CD8-positive, alpha-beta memory T cell (primary cell): Measurements from ENCODE around the gene STK33. TPM values are rescaled to one million over a fixed set of nuclear protein-coding genes. Genes with fewer than 3 reads are reported as not detected.

Experiments
- CTCF ChIA-PET: fragments of 350-600 bp; sonication (Branson Sonifier 250); formaldehyde crosslinking; loops from one replicate; lab custom pipeline; 2021; ENCODE audit warnings: antibody characterized with exemption; lab: Charles Lee
- POLR2A ChIA-PET: fragments of 350-600 bp; sonication (Branson Sonifier 250); formaldehyde crosslinking; loops from one replicate; lab custom pipeline; 2021; ENCODE audit warnings: antibody characterized with exemption; lab: Charles Lee
- DNase-seq, 5 donors: peaks; one replicate each; pipeline versions ENCODE4 v3.0.0 to v3.0.0-alpha.2; 2020 to 2022; ENCODE audit warnings: mixed read lengths in 1 of 5
- H3K27ac ChIP-seq: one replicate; pipeline ENCODE4 v1.7.0; 2013; ENCODE audit warnings: low read depth, mild to moderate bottlenecking, low read length, moderate library complexity
- H3K27me3 ChIP-seq: 2 replicates; pipeline ENCODE4 v1.7.0; 2013; ENCODE audit warnings: low read length, mild to moderate bottlenecking; ENCODE audit not compliant: insufficient read depth, poor library complexity, severe bottlenecking
- H3K36me3 ChIP-seq: 2 replicates; pipeline ENCODE4 v1.7.0; 2013; ENCODE audit warnings: mild to moderate bottlenecking, low read length, moderate library complexity; ENCODE audit not compliant: insufficient read depth
- H3K4me1 ChIP-seq: 2 replicates; pipeline ENCODE4 v1.7.0; 2013; ENCODE audit warnings: mild to moderate bottlenecking, low read length, moderate library complexity; ENCODE audit not compliant: insufficient read depth
- H3K4me3 ChIP-seq: 2 replicates; pipeline ENCODE4 v1.7.0; 2013; ENCODE audit warnings: mild to moderate bottlenecking, low read length
- H3K9me3 ChIP-seq: 2 replicates; pipeline ENCODE4 v1.7.0; 2013; ENCODE audit warnings: mild to moderate bottlenecking, low read length
- H3K27ac Mint-ChIP-seq, 8 donors: one replicate each; pipeline ENCODE4 v1.8.0; 2020 to 2021; ENCODE audit warnings: mixed read lengths in 8 of 8, mild to moderate bottlenecking in 6 of 8, inconsistent platforms in 3 of 8, moderate library complexity in 3 of 8
- H3K27me3 Mint-ChIP-seq, 2 donors: one replicate each; pipeline ENCODE4 v1.8.0; 2020 to 2021; ENCODE audit warnings: mixed read lengths in 2 of 2, mild to moderate bottlenecking in 1 of 2, moderate library complexity in 1 of 2
- H3K36me3 Mint-ChIP-seq, 3 donors: one replicate each; pipeline ENCODE4 v1.8.0; 2020 to 2021; ENCODE audit warnings: mixed read lengths in 3 of 3, inconsistent platforms in 1 of 3, mild to moderate bottlenecking in 1 of 3
- H3K4me1 Mint-ChIP-seq, 3 donors: one replicate each; pipeline ENCODE4 v1.8.0; 2020 to 2021; ENCODE audit warnings: mixed read lengths in 3 of 3, inconsistent platforms in 1 of 3, mild to moderate bottlenecking in 1 of 3
- H3K4me3 Mint-ChIP-seq, 7 donors: one replicate each; pipeline ENCODE4 v1.8.0; 2020 to 2021; ENCODE audit warnings: mixed read lengths in 7 of 7, mild to moderate bottlenecking in 6 of 7, moderate library complexity in 4 of 7, inconsistent platforms in 2 of 7
- H3K9me3 Mint-ChIP-seq, 5 donors: one replicate each; pipeline ENCODE4 v1.8.0; 2020 to 2022; ENCODE audit warnings: mixed read lengths in 5 of 5, mild to moderate bottlenecking in 3 of 5, moderate library complexity in 2 of 5, inconsistent platforms in 1 of 5
- polyA plus RNA-seq: library from polyadenylated mRNA; unstranded; fragments of 300-500 nt; fragmentation: Illumina TruSeq; gene quantifications from one replicate; pipeline ENCODE4 v1.2.3, GENCODE V29; 2021
- total RNA-seq, 2 experiments: library from RNA; stranded (reverse); gene quantifications; one replicate each; pipeline ENCODE4 v1.2.3, GENCODE V29; 2021

STK33 gene
- total and polyA plus RNA-seq, 3 experiments from 2014 or later: 1.5 to 3.4 (median 2.5) TPM

DNA sequence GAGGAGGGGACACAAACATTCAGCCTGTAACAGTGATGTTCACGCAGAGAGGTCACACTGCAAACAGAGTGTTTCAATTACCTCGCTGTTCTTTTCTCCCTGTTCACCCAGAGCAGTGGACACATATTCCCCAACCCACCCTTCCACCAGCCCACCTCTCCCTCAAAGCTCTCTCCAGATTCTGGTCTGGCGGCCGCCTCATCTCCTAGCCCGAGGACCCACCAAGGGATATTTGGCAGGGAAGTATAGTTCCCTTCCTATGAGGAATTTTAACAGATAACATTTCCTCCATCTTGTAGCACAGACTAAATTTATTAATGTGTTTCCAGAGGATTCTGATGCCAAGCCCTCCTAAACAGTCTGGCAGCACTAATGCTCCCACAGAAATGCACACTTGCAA, 219.3 kb downstream of the STK33 start:
- no peak overlapping the region for H3K4me3 ChIP-seq
- H3K4me3 Mint-ChIP-seq: no peak overlapping the region
- H3K4me1 ChIP-seq: no peaks in the 10 kb centered on the region
- DNase-seq: no peak
- ChIA-PET POLR2A (no interaction called here), CTCF (no interaction called here)
- no peaks in the 10 kb centered on the region for H3K9me3 ChIP-seq
- no peak overlapping the region for H3K27ac ChIP-seq
- H3K36me3 ChIP-seq: no peaks in the 10 kb centered on the region
- no peaks in the 10 kb centered on the region for H3K36me3 Mint-ChIP-seq
- H3K27me3 ChIP-seq: no peaks in the 10 kb centered on the region
- H3K27ac Mint-ChIP-seq: no peak overlapping the region
- peaks cover 6 to 8% of the 10 kb centered on the region in 2 donors for H3K27me3 Mint-ChIP-seq
- H3K4me1 Mint-ChIP-seq: no peaks in the 10 kb centered on the region
- H3K9me3 Mint-ChIP-seq: peaks cover 0 to 1% (median 0%) of the 10 kb centered on the region in 5 donors

DNA sequence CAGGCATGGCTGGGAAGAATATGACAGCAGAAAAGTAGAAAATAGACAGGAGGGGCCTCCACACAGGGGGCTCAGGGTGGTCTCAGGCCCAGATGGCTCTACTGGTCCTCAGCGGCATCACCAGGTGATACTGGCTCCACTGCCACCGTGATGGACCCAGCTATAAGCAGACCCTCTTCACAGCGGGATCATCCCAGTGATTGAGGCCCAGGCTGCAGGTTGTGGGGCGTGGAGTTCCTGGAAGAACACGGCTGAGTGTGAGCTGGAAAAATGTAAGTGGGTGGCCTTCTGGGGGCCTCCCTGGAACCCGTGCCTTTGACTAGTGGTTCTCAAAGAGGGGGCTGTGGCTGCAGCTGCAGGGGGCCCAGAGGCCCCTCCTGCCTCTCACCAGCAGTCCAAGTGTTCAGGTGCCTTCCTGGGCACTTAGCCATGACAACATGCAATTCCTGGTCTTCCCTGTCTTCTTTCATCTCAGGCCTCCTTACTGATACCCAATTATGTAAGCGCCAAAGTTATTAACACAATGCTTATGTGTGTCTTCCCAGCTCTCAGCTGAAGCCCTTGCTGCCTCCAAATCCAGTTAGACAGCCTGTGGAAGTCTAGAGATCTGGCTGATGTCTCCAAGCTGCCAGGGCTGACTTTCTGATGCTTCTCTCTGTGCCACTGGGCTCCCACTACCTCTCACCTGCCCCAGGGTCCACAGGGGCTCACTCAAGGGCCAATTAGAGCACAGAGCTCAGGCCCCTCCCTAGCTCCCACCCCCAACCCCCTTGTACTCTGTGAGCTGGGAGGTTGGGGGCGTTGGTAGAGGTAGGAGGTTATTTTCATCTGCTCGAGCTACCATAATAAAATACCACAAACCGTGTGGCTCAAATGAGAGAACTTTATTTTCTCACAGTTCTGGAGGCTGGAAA, 220.3 kb downstream of the STK33 start:
- H3K27me3 ChIP-seq: no peaks in the 10 kb centered on the region
- Mint-ChIP-seq H3K27ac (no peak overlapping the region), H3K27me3 (peaks cover 6 to 8% of the 10 kb centered on the region in 2 donors), H3K4me1 (no peaks in the 10 kb centered on the region), H3K9me3 (peaks cover 0 to 1% (median 0%) of the 10 kb centered on the region in 5 donors), H3K4me3 (no peak overlapping the region), H3K36me3 (no peaks in the 10 kb centered on the region)
- no peak overlapping the region for H3K27ac ChIP-seq
- no peak overlapping the region for H3K4me3 ChIP-seq
- DNase-seq: no peak
- no peaks in the 10 kb centered on the region for H3K36me3 ChIP-seq
- CTCF ChIA-PET: interaction anchor here (1.1 kb wide), 1 partner anchor 9 kb away, joined by 3 read pairs; no protein-coding TSS in a partner anchor
- POLR2A ChIA-PET: no interaction called here
- H3K9me3 ChIP-seq: no peaks in the 10 kb centered on the region
- no peaks in the 10 kb centered on the region for H3K4me1 ChIP-seq

DNA sequence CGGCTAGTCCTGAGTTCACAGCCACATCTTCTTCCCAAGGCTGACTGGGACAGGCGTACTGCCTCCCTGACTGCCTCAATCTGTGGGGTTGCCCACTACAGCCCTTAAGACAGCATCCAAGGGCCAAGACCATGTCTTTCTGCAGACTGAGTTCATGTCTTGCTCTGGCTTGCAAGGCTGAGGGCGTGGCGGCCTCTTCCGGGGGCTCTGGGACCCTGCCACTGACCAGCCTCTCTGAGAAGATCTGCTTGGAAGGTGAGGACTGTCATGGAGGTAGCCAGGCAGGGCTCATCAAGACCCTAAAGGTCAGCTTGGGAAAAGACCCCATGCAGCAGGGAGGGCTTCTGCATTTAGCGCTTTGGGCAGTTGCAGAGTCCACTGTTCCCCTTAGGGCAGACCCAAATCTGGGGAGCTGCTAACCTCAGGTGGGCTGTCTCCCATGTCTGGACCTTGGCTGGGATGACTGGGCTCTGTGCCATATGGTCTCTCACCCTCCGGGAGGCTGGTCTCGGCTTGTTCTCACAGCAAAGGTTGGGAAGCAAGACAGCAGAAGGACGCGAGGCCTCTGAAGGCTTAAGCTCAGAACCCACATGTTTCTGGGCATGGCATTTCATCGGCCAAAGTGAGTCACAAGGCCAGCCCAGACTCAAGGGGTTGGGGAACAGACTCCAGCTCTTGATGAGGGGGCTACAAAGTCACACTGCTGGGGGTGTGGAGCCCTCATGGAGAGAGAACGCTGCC, 221.2 kb downstream of the STK33 start:
- ChIA-PET CTCF (interaction anchor here (1.1 kb wide), 1 partner anchor 8 kb away, joined by 3 read pairs; no protein-coding TSS in a partner anchor), POLR2A (no interaction called here)
- Histone ChIP-seq H3K27ac (no peak overlapping the region), H3K36me3 (no peaks in the 10 kb centered on the region), H3K9me3 (no peaks in the 10 kb centered on the region), H3K27me3 (no peaks in the 10 kb centered on the region), H3K4me3 (no peak overlapping the region), H3K4me1 (no peaks in the 10 kb centered on the region)
- no peaks in the 10 kb centered on the region for H3K36me3 Mint-ChIP-seq
- H3K27me3 Mint-ChIP-seq: peaks cover 6% of the 10 kb centered on the region in 2 donors
- no peak overlapping the region for H3K27ac Mint-ChIP-seq
- H3K4me3 Mint-ChIP-seq: no peak overlapping the region
- no peaks in the 10 kb centered on the region for H3K4me1 Mint-ChIP-seq
- DNase-seq: no peak
- peaks cover 0 to 1% (median 0%) of the 10 kb centered on the region in 5 donors for H3K9me3 Mint-ChIP-seq

DNA sequence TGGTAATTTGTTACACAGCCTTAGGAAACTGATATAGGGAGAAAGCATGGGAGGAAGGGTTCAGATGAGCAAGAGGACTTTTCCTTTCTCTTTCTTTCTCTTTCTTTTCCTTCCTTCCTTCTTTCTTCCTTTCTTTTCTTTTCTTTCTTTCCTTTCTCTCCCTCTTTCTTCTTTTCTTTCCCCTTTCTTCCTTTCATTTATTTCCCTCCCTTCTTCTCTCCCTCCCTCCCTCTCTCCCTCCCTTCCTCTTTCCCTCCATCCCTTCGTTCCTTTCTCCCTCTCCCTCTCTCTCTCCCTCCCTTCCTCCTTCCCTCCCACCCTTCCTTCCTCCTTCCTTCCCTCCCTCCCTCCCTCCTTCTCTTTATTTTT, 222.5 kb downstream of the STK33 start:
- no peak overlapping the region for H3K4me3 Mint-ChIP-seq
- Histone ChIP-seq H3K27me3 (no peaks in the 10 kb centered on the region), H3K9me3 (no peaks in the 10 kb centered on the region), H3K4me3 (no peak overlapping the region), H3K36me3 (no peaks in the 10 kb centered on the region), H3K4me1 (no peaks in the 10 kb centered on the region), H3K27ac (no peak overlapping the region)
- CTCF ChIA-PET: no interaction called here
- no peak for DNase-seq
- peaks cover 0 to 1% (median 0%) of the 10 kb centered on the region in 5 donors for H3K9me3 Mint-ChIP-seq
- H3K27me3 Mint-ChIP-seq: peaks cover 0 to 5% of the 10 kb centered on the region in 2 donors
- no peak overlapping the region for H3K27ac Mint-ChIP-seq
- POLR2A ChIA-PET: no interaction called here
- H3K4me1 Mint-ChIP-seq: no peaks in the 10 kb centered on the region
- H3K36me3 Mint-ChIP-seq: no peaks in the 10 kb centered on the region

DNA sequence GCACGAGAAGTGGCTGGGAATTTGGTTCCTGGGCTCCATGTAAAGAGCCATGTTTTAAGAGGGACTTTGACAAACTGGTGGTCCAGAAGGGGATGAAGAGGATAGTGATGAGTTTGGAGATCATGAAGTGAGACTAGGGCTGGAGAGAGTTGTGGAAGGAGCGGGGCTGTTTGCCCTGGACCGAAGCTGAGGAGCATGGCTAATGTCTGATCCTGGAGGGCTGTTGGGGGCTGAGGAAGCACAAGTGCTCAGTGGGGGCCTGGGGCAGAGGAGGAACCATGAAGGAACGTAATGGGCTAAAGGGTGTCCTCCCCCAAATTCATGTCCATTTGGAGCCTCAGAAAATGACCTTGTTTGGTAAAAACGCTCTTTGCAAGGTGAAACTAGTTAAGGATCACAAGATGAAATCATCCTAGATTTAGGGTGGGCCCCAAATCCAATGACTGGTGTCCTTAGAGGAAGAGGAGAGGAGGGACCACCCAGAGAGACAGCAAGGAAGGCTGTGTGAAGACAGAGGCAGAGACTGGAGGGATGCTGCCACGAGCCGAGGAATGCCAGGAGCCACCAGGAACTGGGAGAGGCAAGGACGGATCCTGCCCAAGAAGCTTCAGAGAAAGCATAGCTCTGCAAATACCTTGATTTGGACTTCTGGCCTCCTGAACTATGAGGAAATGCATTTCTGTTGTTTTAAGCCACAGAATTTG, 223.1 kb downstream of the STK33 start:
- H3K4me3 Mint-ChIP-seq: no peak overlapping the region
- H3K36me3 Mint-ChIP-seq: no peaks in the 10 kb centered on the region
- POLR2A ChIA-PET: no interaction called here

DNA sequence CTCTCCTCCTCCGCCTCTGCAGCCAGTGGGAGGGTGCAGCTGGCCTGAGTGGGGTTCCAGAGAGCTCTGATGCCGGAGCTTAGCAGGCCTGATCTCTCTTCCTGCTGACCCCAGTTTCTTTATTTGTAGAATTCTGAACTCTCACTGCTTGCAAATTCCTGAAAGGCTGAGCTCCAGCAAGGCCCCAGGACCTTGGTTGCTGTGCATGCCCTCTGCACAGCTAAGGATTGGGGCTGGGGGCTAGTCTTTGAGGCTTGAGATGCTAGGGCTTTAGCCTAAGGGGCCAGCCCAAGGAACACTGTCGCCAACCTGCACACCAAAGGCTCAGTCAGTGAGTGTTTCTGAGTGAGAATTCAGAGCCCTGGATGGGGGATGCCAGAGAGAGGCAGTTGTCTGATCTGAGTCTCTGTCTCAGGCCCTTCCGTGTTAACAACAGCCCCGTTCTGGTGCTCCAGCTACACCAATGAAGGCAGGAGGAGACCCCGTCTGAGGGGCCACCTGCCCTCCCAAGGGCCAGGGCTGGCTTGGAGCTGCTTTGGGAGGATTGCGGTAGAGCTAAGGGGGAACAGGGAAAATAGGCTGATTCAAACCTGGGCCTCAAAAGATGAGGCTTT, 224.3 kb downstream of the STK33 start:
- DNase-seq: no peak
- Histone ChIP-seq H3K36me3 (no peaks in the 10 kb centered on the region), H3K4me3 (no peak overlapping the region), H3K27me3 (no peaks in the 10 kb centered on the region), H3K27ac (no peak overlapping the region), H3K4me1 (no peaks in the 10 kb centered on the region), H3K9me3 (no peaks in the 10 kb centered on the region)
- ChIA-PET POLR2A (no interaction called here), CTCF (interaction anchor here (1.2 kb wide), 1 partner anchor 12 kb away, joined by 3 read pairs; no protein-coding TSS in a partner anchor)
- Mint-ChIP-seq H3K36me3 (no peaks in the 10 kb centered on the region), H3K4me3 (no peak overlapping the region), H3K27ac (no peak overlapping the region), H3K27me3 (peaks cover 0 to 5% of the 10 kb centered on the region in 2 donors), H3K9me3 (peaks cover 0 to 1% (median 0%) of the 10 kb centered on the region in 5 donors), H3K4me1 (no peaks in the 10 kb centered on the region)

More for the DNA sequence above, 223.1 kb downstream of the STK33 start:
- DNase-seq: no peak
- H3K27me3 Mint-ChIP-seq: peaks cover 0 to 5% of the 10 kb centered on the region in 2 donors
- no peaks in the 10 kb centered on the region for H3K4me1 Mint-ChIP-seq
- CTCF ChIA-PET: interaction anchor here (1.2 kb wide), 1 partner anchor 11 kb away, joined by 3 read pairs; no protein-coding TSS in a partner anchor
- H3K27ac Mint-ChIP-seq: peak overlapping the region in 1 of 8 donors; percentile 94
- Histone ChIP-seq H3K4me3 (no peak overlapping the region), H3K4me1 (no peaks in the 10 kb centered on the region), H3K27ac (no peak overlapping the region), H3K9me3 (no peaks in the 10 kb centered on the region), H3K36me3 (no peaks in the 10 kb centered on the region), H3K27me3 (no peaks in the 10 kb centered on the region)
- H3K9me3 Mint-ChIP-seq: peaks cover 0 to 1% (median 0%) of the 10 kb centered on the region in 5 donors

DNA sequence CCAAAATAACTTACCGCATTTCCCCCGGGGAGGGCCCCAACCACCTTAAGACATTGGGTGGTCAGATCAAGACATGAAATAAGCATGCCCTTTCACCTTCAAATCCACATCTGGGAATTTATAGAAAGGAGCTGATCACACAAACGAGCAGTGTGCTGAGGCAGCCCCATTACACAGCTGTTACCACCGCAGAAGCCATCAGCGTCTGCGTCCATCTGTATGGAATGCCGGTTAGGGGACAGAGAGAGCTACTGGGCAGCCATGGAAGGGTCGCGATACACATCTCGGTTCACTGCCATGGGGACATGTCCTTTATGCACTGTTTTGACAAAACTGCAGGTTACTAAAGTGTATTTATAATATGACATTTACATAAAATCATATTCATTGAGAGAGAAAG, 225.3 kb downstream of the STK33 start:
- H3K4me1 ChIP-seq: no peaks in the 10 kb centered on the region
- peaks cover 0 to 4% of the 10 kb centered on the region in 2 donors for H3K27me3 Mint-ChIP-seq
- H3K9me3 ChIP-seq: no peaks in the 10 kb centered on the region
- H3K36me3 Mint-ChIP-seq: no peaks in the 10 kb centered on the region
- H3K4me1 Mint-ChIP-seq: no peaks in the 10 kb centered on the region
- no peak overlapping the region for H3K4me3 Mint-ChIP-seq
- no peak for DNase-seq
- no peaks in the 10 kb centered on the region for H3K36me3 ChIP-seq
- H3K9me3 Mint-ChIP-seq: peaks cover 0 to 1% (median 0%) of the 10 kb centered on the region in 5 donors
- H3K4me3 ChIP-seq: no peak overlapping the region
- ChIA-PET POLR2A (no interaction called here), CTCF (no interaction called here)
- H3K27ac ChIP-seq: no peak overlapping the region
- no peaks in the 10 kb centered on the region for H3K27me3 ChIP-seq
- H3K27ac Mint-ChIP-seq: peak overlapping the region in 1 of 8 donors; percentile 64
